Measurements from ENCODE around the gene ITPR1.

Gene ITPR1

GRCh38 chr3:4517643-4518311, 24.6 kb downstream of the ITPR1 start:
- Histone ChIP-seq H3K9me3 (ENCODE audit: insufficient read depth, low read length) (no peaks in the 10 kb centered on the region), H3K9ac (ENCODE audit: insufficient read length, low read depth) (no peak overlapping the region), H3K4me1 (ENCODE audit: insufficient read depth, insufficient read length) (no peaks in the 10 kb centered on the region), H3K4me3 (ENCODE audit: insufficient read length, low read depth) (no peak overlapping the region), H3K36me3 (ENCODE audit: insufficient read depth, insufficient read length, low read length) (no peaks in the 10 kb centered on the region), H3K27me3 (ENCODE audit: insufficient read depth, insufficient read length) (no peaks in the 10 kb centered on the region)
- DNase-seq (ENCODE audit: low read depth, low spot score): no peak
- TF ChIP-seq SUZ12 (IDR thresholded peaks at IDR 0.05; ENCODE audit: extremely low read depth, insufficient read depth, insufficient read length) (no peak), ZNF274 (IDR thresholded peaks at IDR 0.05; ENCODE audit: low read depth, low read length) (no peak), YY1 (IDR thresholded peaks at IDR 0.05; ENCODE audit: insufficient read depth, insufficient read length) (no peak)

DNA sequence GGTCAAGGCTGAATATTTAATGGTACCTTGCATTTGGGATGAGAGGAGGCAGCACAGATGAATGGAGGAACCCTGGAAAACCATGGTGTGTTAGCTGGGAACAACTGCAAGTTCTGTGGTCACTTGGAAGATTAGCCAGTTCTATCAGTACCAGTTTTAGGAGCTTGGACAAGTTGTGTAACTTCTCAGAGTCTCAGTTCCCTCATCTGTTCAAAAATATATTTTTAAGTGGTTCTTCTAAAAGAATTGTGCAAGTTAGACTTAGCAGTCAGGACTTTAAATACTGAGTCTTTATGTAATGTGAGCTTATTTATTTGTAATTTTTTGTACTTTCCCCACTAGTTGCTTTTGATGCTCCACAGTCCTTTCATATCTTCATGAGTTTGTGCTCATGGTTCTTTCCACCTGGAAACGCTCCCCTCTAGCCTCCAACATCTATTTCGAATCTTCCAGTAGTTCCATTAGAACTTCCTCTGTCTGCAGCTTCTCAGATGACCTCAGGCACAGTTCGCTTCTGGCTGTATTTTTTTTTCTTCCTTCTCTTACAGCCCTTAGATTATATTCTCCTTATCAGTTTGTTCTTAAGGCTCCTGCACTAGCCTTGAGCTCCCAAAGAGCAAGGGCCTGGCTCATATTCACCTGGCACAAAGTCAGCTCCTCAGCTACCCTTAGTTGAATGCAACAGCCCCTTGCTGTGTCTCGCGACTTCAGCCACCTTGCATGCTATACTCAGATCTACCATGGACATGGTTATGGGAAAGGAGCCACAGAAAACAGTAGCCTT, 27.1 kb downstream of the ITPR1 start:
- H3K4me3 ChIP-seq (ENCODE audit: insufficient read length, low read depth): no peak overlapping the region
- H3K27me3 ChIP-seq (ENCODE audit: insufficient read depth, insufficient read length): no peaks in the 10 kb centered on the region
- no peaks in the 10 kb centered on the region for H3K36me3 ChIP-seq (ENCODE audit: insufficient read depth, insufficient read length, low read length)
- no peaks in the 10 kb centered on the region for H3K4me1 ChIP-seq (ENCODE audit: insufficient read depth, insufficient read length)
- H3K9ac ChIP-seq (ENCODE audit: insufficient read length, low read depth): no peak overlapping the region
- DNase-seq (ENCODE audit: low read depth, low spot score): no peak
- H3K9me3 ChIP-seq (ENCODE audit: insufficient read depth, low read length): no peaks in the 10 kb centered on the region
- TF ChIP-seq YY1 (IDR thresholded peaks at IDR 0.05; ENCODE audit: insufficient read depth, insufficient read length) (no peak), ZNF274 (IDR thresholded peaks at IDR 0.05; ENCODE audit: low read depth, low read length) (no peak), SUZ12 (IDR thresholded peaks at IDR 0.05; ENCODE audit: extremely low read depth, insufficient read depth, insufficient read length) (no peak)

GRCh38 chr3:4522947-4523346, 29.8 kb downstream of the ITPR1 start:
- Histone ChIP-seq H3K36me3 (ENCODE audit: insufficient read depth, insufficient read length, low read length) (no peaks in the 10 kb centered on the region), H3K4me1 (ENCODE audit: insufficient read depth, insufficient read length) (no peaks in the 10 kb centered on the region), H3K9me3 (ENCODE audit: insufficient read depth, low read length) (no peaks in the 10 kb centered on the region), H3K9ac (ENCODE audit: insufficient read length, low read depth) (no peak overlapping the region), H3K4me3 (ENCODE audit: insufficient read length, low read depth) (no peak overlapping the region), H3K27me3 (ENCODE audit: insufficient read depth, insufficient read length) (no peaks in the 10 kb centered on the region)
- no peak for TF ChIP-seq YY1 (IDR thresholded peaks at IDR 0.05; ENCODE audit: insufficient read depth, insufficient read length)
- no peak for TF ChIP-seq ZNF274 (IDR thresholded peaks at IDR 0.05; ENCODE audit: low read depth, low read length)
- no peak for TF ChIP-seq SUZ12 (IDR thresholded peaks at IDR 0.05; ENCODE audit: extremely low read depth, insufficient read depth, insufficient read length)
- no peak for DNase-seq (ENCODE audit: low read depth, low spot score)

DNA sequence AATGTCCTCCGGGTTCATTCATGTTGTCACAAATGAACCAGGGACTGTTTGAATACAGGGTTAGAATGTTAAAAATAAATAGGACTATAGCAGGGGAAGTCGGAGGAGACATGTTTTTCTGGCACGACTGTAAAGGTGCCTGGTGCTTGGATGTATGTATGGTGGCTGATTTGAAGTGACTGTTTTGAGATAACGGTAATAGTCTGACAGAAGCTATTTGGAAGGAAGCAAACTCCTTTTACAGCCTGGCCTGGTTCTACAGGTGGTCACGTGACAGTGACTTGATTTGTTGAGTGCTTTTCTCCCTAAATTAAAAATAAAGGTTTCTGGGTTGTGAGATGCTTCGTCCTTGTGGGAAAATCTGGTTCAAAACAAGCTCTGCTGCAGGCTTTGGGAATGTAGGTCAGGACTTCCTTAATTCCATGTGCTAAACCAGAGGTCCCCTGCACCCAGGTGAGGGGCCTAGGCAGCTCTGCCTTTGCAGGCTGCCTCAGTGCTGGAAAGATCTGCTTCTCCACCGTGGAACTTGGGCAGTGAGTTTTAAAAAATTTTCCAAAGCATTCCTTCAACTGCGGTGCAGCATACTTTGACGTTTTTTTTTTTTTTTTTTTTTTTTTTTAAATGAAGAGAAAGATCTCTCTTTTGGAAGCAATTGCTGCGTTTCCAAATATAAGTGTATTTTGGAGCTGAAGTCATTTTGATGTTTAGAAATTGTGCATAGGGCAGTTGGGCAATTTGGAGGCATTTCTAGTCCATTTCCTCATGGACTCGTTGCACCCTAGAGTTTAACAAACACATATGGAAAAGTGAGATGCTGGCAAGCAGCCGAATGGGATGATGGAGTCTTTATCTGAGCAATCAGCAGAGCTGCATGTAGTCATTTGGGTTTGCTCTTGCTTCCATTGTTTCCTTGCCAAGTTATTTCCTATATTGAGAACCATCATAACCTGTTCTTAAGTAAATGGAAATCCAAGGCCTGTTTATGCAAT, 30.9 kb downstream of the ITPR1 start:
- Histone ChIP-seq H3K4me3 (ENCODE audit: insufficient read length, low read depth) (no peak overlapping the region), H3K9me3 (ENCODE audit: insufficient read depth, low read length) (no peaks in the 10 kb centered on the region), H3K27me3 (ENCODE audit: insufficient read depth, insufficient read length) (no peaks in the 10 kb centered on the region), H3K36me3 (ENCODE audit: insufficient read depth, insufficient read length, low read length) (no peaks in the 10 kb centered on the region), H3K4me1 (ENCODE audit: insufficient read depth, insufficient read length) (no peaks in the 10 kb centered on the region), H3K9ac (ENCODE audit: insufficient read length, low read depth) (no peak overlapping the region)
- TF ChIP-seq SUZ12 (IDR thresholded peaks at IDR 0.05; ENCODE audit: extremely low read depth, insufficient read depth, insufficient read length) (no peak), YY1 (IDR thresholded peaks at IDR 0.05; ENCODE audit: insufficient read depth, insufficient read length) (no peak), ZNF274 (IDR thresholded peaks at IDR 0.05; ENCODE audit: low read depth, low read length) (no peak)
- DNase-seq (ENCODE audit: low read depth, low spot score): no peak

DNA sequence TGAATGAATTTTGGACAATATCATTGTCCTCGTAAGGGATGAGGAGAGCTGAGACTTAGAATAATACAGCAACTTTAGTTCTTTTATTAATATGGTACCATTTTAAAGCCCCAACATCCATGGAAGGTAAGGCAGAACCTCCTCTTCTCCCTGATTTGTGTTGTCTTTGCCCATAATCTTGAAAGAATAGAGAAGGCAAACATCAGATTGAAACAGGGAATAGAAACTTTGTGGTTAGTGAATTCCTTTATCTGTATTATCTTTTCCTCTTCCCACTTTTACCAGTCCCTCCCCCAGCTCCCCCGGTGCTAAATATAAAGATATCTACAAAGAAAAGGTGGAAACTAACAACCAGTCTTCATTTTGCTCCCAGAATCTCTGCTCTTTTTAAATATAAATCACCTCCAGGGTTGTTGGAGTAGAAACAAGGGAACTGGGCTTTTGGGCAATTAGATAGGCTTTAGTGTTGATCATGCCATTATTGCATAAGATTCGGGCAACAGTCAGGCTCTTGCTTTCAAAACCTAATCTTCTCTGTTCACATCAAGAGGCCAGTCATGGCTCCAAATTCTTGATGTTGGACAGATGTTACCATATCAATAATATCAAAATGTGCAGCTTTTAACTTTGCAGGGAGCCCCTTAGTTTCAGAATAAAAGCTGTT, 32.5 kb downstream of the ITPR1 start:
- Histone ChIP-seq H3K27me3 (ENCODE audit: insufficient read depth, insufficient read length) (no peaks in the 10 kb centered on the region), H3K4me1 (ENCODE audit: insufficient read depth, insufficient read length) (no peaks in the 10 kb centered on the region), H3K9me3 (ENCODE audit: insufficient read depth, low read length) (no peaks in the 10 kb centered on the region), H3K4me3 (ENCODE audit: insufficient read length, low read depth) (no peak overlapping the region), H3K36me3 (ENCODE audit: insufficient read depth, insufficient read length, low read length) (no peaks in the 10 kb centered on the region), H3K9ac (ENCODE audit: insufficient read length, low read depth) (no peak overlapping the region)
- DNase-seq (ENCODE audit: low read depth, low spot score): no peak
- TF ChIP-seq ZNF274 (IDR thresholded peaks at IDR 0.05; ENCODE audit: low read depth, low read length) (no peak), YY1 (IDR thresholded peaks at IDR 0.05; ENCODE audit: insufficient read depth, insufficient read length) (no peak), SUZ12 (IDR thresholded peaks at IDR 0.05; ENCODE audit: extremely low read depth, insufficient read depth, insufficient read length) (no peak)

DNA sequence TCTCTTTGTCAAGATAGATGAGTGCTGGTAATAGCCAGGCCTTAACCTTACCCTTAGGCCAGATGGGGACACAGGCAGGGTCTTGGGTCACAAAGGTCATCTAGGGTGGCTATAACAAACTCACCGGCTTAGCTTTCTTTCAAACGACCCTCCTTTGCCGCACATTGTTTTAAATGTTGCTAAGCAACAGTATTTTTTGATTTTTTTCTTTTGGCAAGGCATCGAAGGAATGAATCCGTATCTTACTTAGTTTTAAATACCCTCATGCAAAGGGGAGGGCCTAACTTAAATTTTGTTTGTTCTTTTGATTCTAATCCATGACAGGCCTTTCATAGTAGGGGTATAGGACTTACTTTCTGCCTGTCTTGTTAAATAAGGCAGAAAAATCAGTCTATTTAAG, 35.2 kb downstream of the ITPR1 start:
- Histone ChIP-seq H3K4me3 (ENCODE audit: insufficient read length, low read depth) (no peak overlapping the region), H3K4me1 (ENCODE audit: insufficient read depth, insufficient read length) (no peaks in the 10 kb centered on the region), H3K9ac (ENCODE audit: insufficient read length, low read depth) (no peak overlapping the region), H3K36me3 (ENCODE audit: insufficient read depth, insufficient read length, low read length) (no peaks in the 10 kb centered on the region), H3K9me3 (ENCODE audit: insufficient read depth, low read length) (no peaks in the 10 kb centered on the region), H3K27me3 (ENCODE audit: insufficient read depth, insufficient read length) (no peaks in the 10 kb centered on the region)
- no peak for DNase-seq (ENCODE audit: low read depth, low spot score)
- TF ChIP-seq ZNF274 (IDR thresholded peaks at IDR 0.05; ENCODE audit: low read depth, low read length) (no peak), SUZ12 (IDR thresholded peaks at IDR 0.05; ENCODE audit: extremely low read depth, insufficient read depth, insufficient read length) (no peak), YY1 (IDR thresholded peaks at IDR 0.05; ENCODE audit: insufficient read depth, insufficient read length) (no peak)
